ENCODE data around the gene NMUR1. TPM values are rescaled to one million over a fixed set of nuclear protein-coding genes. Genes with fewer than 3 reads are reported as not detected.
"Not testable (repeated sequence)": the region's sequence is repeated elsewhere in the genome, so short reads cannot be mapped to it uniquely, and the experiment has no call there.

The NMUR1 gene, protein sequence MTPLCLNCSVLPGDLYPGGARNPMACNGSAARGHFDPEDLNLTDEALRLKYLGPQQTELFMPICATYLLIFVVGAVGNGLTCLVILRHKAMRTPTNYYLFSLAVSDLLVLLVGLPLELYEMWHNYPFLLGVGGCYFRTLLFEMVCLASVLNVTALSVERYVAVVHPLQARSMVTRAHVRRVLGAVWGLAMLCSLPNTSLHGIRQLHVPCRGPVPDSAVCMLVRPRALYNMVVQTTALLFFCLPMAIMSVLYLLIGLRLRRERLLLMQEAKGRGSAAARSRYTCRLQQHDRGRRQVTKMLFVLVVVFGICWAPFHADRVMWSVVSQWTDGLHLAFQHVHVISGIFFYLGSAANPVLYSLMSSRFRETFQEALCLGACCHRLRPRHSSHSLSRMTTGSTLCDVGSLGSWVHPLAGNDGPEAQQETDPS
- 0.09 to 0.13 TPM in 2 of 3 replicates, not detected in the other for total RNA-seq

DNA sequence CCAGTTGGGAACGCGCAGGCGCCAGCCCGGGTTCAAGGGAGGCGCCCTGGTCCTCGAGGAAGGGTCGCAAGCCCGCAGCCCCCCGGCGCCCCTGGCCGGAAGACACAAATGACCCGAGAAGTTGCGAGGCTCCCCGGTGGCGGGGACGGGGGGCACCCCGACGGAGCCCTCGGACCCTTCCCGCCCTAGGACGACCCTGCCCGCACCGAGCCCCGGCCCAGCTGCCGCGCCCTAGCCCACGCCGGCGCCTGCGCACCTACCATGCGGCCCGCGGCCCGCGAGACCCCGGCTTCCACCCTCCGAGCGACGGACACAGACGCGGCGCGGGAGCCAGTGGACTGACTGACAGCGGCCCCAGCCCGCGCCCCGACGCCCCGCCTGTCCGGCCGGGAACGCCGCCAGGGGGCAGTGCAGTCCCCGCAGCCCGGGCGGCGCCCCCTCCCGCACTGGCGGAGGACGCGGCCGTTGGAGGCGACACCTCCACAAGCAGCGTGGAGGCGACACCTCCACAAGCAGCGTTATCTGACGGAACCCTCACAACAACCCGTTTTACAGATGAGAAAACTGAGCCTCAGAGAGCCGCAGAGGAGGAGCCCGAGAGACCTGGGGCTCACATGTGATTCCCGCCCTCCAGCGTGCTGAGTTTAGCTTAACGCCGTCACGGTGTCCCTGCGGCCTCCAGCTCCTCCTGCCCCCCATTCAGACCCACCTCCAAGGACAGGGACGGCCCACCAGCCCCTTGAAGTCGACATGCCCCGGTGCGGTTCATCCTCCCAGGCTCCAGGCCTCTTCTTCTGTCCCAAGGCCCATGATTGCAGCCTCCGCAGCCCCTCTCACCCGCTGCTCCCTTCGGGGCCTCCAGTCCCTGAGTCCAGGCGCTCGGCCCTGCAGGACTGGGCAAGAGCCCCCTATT, at the start of gene NMUR1:
Gene NMUR1, minus strand, starts transcription at position 347 of the 913 bp plus-strand sequence. Its CDS starts 84 bp downstream, at position 263.
- Mint-ChIP-seq H3K27ac (no peak within 1 kb of the TSS), H3K27me3 (ENCODE audit: low read depth) (peaks cover 33% of the 10 kb centered on the region), H3K4me3 (peak within 1 kb of the TSS; percentile 34), H3K9me3 (no peaks in the 10 kb centered on the region), H3K36me3 (no peaks in the 10 kb centered on the region), H3K4me1 (no peaks in the 10 kb centered on the region)
- TF ChIP-seq, protein P1, sequence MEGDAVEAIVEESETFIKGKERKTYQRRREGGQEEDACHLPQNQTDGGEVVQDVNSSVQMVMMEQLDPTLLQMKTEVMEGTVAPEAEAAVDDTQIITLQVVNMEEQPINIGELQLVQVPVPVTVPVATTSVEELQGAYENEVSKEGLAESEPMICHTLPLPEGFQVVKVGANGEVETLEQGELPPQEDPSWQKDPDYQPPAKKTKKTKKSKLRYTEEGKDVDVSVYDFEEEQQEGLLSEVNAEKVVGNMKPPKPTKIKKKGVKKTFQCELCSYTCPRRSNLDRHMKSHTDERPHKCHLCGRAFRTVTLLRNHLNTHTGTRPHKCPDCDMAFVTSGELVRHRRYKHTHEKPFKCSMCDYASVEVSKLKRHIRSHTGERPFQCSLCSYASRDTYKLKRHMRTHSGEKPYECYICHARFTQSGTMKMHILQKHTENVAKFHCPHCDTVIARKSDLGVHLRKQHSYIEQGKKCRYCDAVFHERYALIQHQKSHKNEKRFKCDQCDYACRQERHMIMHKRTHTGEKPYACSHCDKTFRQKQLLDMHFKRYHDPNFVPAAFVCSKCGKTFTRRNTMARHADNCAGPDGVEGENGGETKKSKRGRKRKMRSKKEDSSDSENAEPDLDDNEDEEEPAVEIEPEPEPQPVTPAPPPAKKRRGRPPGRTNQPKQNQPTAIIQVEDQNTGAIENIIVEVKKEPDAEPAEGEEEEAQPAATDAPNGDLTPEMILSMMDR (IDR thresholded peaks at IDR 0.05; ENCODE audit: unreplicated experiment) = peak; percentile 75
- peak; percentile 47 to 64 for DNase-seq (ENCODE audit: low spot score in 2 of 2, unreplicated experiment in 2 of 2)

DNA sequence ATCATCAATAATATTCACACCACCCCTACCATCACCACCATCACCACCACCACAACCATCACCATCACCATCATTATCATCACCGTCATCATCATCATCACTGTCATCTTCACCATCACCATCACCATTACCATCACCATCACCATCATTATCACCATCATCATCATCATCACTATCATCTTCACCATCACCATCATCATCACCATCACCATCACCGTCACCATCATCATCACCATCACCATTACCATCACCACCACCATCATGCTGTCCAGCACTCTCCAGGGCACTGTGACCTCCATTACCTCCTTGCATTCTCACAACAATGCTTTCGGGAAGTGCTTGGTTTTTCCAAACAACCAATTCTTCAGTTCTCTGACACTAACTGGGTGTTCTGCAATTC, 49.3 kb upstream of the NMUR1 start:
- no peak for DNase-seq (ENCODE audit: low spot score in 2 of 2, unreplicated experiment in 2 of 2)
- Mint-ChIP-seq H3K4me3 (no peak overlapping the region), H3K9me3 (peaks cover 5% of the 10 kb centered on the region), H3K36me3 (no peaks in the 10 kb centered on the region), H3K27me3 (ENCODE audit: low read depth) (no peaks in the 10 kb centered on the region), H3K27ac (no peak overlapping the region), H3K4me1 (peaks cover 14% of the 10 kb centered on the region)
- TF ChIP-seq, protein P1 (IDR thresholded peaks at IDR 0.05; ENCODE audit: unreplicated experiment) = no peak

DNA sequence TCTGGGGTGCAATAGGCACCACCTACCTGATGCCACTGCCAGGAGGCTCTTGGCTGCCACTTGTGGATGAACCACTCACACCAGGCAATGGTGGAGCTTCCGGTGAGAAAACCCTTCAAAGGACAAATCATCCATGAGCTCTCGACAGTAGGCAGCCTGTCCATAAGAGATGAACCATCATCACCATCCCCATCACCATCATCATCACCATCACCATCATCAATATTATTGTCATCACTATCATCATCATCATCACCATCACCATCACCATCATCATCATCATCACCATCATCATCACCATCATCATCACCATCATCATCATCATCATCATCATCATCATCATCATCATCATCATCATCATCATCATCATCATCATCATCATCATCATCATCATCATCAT, 48.4 kb upstream of the NMUR1 start:
- not testable (repeated sequence) for DNase-seq (ENCODE audit: low spot score in 2 of 2, unreplicated experiment in 2 of 2); H3K9me3 Mint-ChIP-seq; H3K4me3 Mint-ChIP-seq; H3K27ac Mint-ChIP-seq; H3K36me3 Mint-ChIP-seq; H3K27me3 Mint-ChIP-seq (ENCODE audit: low read depth)
- H3K4me1 Mint-ChIP-seq = peaks cover 19% of the 10 kb centered on the region

DNA sequence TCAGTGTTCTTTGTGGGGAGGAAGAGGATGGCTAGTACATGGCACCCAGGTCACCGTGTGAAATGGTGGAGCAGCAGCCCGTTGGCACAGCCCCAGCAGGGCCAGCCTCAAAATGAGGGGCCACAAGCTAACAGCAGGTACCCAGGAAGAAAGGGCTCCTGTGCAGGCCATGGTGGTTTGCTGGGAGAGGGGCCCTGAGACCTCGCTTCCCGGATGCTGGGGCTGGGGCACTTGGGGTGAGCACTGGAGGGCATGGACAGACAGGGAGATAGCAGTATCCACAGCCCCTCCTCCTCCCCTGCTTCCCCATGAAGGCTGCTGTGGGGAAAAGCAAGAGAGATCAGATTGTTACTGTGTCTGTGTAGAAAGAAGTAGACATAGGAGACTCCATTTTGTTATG, 46.2 kb upstream of the NMUR1 start:
- H3K4me3 Mint-ChIP-seq = no peak overlapping the region
- TF ChIP-seq, protein P1 (IDR thresholded peaks at IDR 0.05; ENCODE audit: unreplicated experiment) = no peak
- no peaks in the 10 kb centered on the region for H3K27me3 Mint-ChIP-seq (ENCODE audit: low read depth)
- peak overlapping the region; percentile 93 for H3K27ac Mint-ChIP-seq
- peaks cover 40% of the 10 kb centered on the region for H3K4me1 Mint-ChIP-seq
- DNase-seq (ENCODE audit: low spot score in 2 of 2, unreplicated experiment in 2 of 2) = no peak
- peaks cover 5% of the 10 kb centered on the region for H3K9me3 Mint-ChIP-seq
- H3K36me3 Mint-ChIP-seq = no peaks in the 10 kb centered on the region

DNA sequence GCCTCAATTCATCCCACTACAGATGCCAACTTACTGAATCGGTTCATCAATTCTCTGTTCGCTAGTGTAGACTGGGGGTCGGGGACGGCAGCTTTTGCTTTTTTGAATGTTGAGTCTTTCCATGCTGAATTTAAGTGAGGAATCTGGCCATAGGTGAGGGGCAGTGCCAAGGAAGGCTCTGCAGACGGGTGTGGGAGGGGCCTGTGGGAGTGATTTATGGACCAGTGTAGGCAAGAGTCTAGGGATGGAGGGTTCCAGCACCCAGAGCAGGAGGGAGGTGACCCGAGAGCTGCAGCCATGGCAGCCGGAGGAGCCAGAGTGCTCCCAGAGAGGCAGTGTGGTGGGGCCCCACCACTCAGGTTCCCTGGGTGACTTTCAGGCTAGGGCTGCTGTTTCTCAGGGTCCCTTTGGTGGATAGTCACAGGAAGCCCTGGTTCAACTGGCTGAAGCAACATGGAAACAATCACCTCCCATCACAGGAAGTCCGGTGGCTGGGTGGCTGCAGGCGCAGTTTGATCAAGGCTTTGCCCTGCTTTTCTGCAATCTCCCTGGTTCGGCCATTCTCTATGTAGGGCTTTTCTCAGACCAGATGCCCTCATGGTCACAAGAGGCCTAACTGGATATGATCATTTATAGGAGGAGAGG, 45.5 kb upstream of the NMUR1 start:
- DNase-seq (ENCODE audit: low spot score in 2 of 2, unreplicated experiment in 2 of 2) = no peak
- no peak overlapping the region for H3K27ac Mint-ChIP-seq
- TF ChIP-seq, protein P1 (IDR thresholded peaks at IDR 0.05; ENCODE audit: unreplicated experiment) = no peak
- no peak overlapping the region for H3K4me3 Mint-ChIP-seq
- peaks cover 5% of the 10 kb centered on the region for H3K9me3 Mint-ChIP-seq
- no peaks in the 10 kb centered on the region for H3K36me3 Mint-ChIP-seq
- peaks cover 47% of the 10 kb centered on the region for H3K4me1 Mint-ChIP-seq
- no peaks in the 10 kb centered on the region for H3K27me3 Mint-ChIP-seq (ENCODE audit: low read depth)

Data from mesothelial cell of epicardium (in vitro differentiated cells).